ENCODE measurements around the gene WDR27. TPM values are rescaled to one million over a fixed set of nuclear protein-coding genes. Genes with fewer than 3 reads are reported as not detected.

WDR27 gene
- total RNA-seq, 1 donor: 18.1 TPM

DNA sequence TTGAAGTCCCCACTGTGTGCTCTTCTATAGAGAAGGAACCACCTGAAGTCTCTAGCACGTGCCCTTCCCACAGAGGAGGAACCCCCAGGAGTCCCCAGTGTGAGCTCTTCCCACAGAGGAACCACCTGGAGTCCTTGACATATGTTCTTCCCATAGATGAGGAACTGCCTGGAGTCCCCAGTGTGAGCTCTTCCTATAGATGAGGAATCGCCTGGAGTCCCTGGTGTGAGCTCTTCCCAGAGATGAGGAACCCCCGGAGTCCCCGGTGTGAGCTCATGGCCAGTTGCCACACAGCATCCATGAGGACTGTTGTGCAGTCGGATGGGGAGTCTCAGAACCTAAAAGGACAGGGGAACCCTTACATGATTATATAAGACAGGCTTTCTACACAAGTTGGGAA, 290.1 kb downstream of the WDR27 start:
- TF ChIP-seq, protein P1, sequence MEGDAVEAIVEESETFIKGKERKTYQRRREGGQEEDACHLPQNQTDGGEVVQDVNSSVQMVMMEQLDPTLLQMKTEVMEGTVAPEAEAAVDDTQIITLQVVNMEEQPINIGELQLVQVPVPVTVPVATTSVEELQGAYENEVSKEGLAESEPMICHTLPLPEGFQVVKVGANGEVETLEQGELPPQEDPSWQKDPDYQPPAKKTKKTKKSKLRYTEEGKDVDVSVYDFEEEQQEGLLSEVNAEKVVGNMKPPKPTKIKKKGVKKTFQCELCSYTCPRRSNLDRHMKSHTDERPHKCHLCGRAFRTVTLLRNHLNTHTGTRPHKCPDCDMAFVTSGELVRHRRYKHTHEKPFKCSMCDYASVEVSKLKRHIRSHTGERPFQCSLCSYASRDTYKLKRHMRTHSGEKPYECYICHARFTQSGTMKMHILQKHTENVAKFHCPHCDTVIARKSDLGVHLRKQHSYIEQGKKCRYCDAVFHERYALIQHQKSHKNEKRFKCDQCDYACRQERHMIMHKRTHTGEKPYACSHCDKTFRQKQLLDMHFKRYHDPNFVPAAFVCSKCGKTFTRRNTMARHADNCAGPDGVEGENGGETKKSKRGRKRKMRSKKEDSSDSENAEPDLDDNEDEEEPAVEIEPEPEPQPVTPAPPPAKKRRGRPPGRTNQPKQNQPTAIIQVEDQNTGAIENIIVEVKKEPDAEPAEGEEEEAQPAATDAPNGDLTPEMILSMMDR (IDR thresholded peaks at IDR 0.05; ENCODE audit: insufficient read depth, low read depth, low read length): no peak
- no peak overlapping the region for H3K4me3 ChIP-seq (ENCODE audit: low read depth, low read length)
- no peak for DNase-seq (ENCODE audit: low read depth)

DNA sequence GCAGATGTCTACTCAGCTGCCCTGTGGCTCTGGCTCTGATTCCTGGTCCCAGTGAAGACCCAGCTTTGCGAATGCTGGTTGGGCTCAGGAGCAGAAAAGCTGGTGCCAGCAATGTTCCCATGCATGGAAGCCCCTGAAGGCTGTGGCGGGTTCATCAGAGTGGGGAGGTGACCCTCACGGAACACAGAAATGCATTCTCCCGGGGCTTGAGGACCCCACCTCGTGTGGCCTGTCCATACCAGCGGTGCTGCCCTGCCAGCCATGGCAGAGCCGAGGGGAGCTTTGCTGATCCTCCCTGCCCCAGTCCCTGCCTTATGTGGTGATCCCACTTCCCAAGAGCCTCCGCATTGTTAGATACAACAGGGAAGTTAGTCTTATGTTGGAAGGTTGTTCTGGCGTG, 290.5 kb downstream of the WDR27 start:
- no peak overlapping the region for H3K4me3 ChIP-seq (ENCODE audit: low read depth, low read length)
- TF ChIP-seq, protein P1 (IDR thresholded peaks at IDR 0.05; ENCODE audit: insufficient read depth, low read depth, low read length): no peak
- no peak for DNase-seq (ENCODE audit: low read depth)

DNA sequence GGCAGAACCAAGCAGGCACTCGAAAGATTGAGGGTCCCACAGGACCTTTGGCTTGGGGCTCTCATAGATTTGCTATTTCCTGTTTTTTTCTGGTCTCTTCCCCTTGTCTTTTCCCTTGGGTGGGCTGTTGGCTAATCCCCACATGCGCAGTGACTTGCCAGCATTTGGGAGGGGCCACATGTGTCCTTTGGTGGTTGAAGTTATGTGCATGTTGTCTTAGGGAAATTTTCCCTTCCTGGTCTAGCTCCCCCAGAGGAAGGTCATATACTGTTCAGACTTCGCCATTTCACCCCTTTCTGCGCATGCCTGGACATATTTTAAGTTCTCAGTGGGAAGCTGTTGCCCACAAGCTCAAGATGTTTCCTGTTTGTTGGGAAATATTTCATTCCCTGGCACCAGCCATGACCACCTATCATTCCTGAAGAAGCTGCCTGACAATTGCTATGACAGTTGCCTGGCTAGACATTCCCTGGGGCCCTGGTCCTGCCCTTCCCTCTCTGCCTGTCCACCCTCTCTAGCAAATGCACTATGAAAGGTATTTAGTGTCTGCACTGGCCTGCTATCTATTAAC, 292.0 kb downstream of the WDR27 start:
- H3K4me3 ChIP-seq (ENCODE audit: low read depth, low read length): no peak overlapping the region
- DNase-seq (ENCODE audit: low read depth): no peak
- TF ChIP-seq, protein P1 (IDR thresholded peaks at IDR 0.05; ENCODE audit: insufficient read depth, low read depth, low read length): no peak

DNA sequence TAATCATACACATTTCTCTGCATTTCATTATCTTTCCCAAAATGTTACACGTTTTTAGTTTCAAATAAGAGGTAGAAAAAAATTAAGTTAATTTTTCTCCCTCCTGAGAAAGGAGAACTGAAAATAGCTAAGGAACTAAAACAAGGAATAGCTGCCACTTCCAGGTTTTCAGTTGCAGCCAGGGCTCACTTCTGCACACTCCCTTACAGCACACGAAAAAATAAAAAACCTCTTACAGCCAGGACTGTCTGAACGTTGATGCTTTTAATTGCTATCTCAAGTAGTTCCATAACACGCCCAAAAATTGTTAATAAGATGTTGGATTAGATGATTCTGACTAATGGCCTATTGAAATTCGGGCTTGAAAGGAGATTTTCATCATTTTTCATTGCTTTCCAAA, 294.5 kb downstream of the WDR27 start:
- no peak overlapping the region for H3K4me3 ChIP-seq (ENCODE audit: low read depth, low read length)
- DNase-seq (ENCODE audit: low read depth): no peak
- TF ChIP-seq, protein P1 (IDR thresholded peaks at IDR 0.05; ENCODE audit: insufficient read depth, low read depth, low read length): no peak

Other genes with a start within 250 kb of the WDR27 start
- gene C6orf120, start 97 bp upstream of the WDR27 start, total RNA-seq: 47.0 and 57.9 TPM in 2 replicates
- gene PHF10, start 22.5 kb upstream of the WDR27 start, total RNA-seq: 13.5 and 17.7 TPM in 2 replicates
- 1.3 TPM in 2 replicates for gene DYNLT2, start 49.5 kb upstream of the WDR27 start, total RNA-seq
- gene ERMARD, start 49.6 kb upstream of the WDR27 start, total RNA-seq: 15.8 and 28.5 TPM in 2 replicates

Measured in fibroblast of villous mesenchyme (primary cell).